Ovary (tissue), 9 donors: ENCODE measurements around the gene SCYL1. TPM values are rescaled to one million over a fixed set of nuclear protein-coding genes. Genes with fewer than 3 reads are reported as not detected.
A peak's percentile ranks its signal among the peaks of the same experiment; 100 is the strongest.

Source experiments
- DNase-seq, 5 donors: peaks; one replicate each; pipeline ENCODE4 v3.0.0-alpha.2; 2019 to 2020
- H3K27ac ChIP-seq, 2 donors: fragments of 200-600 bp; one replicate each; pipeline versions ENCODE4 v1.5.1 to v1.8.0; 2019 to 2022
- H3K27me3 ChIP-seq: fragments of 200-600 bp; one replicate; pipeline ENCODE4 v1.8.0; 2022
- H3K36me3 ChIP-seq: fragments of 200-600 bp; sonication (generic); one replicate; pipeline ENCODE4 v1.5.1; 2019
- H3K4me1 ChIP-seq: one replicate; pipeline ENCODE4 v1.8.1; 2013; ENCODE audit warnings: mild to moderate bottlenecking, moderate library complexity; ENCODE audit not compliant: insufficient read depth
- H3K4me3 ChIP-seq: fragments of 200-600 bp; sonication (generic); one replicate; pipeline ENCODE4 v1.5.1; 2017
- H3K9me3 ChIP-seq, 2 donors: fragments of 200-600 bp in 1 of 2; sonication (generic) in 1 of 2; one replicate each; pipeline versions ENCODE4 v1.5.1 to v1.8.1; 2013 to 2019; ENCODE audit warnings: mild to moderate bottlenecking in 1 of 2, moderate library complexity in 1 of 2
- CTCF ChIP-seq, 3 donors: fragments of 450-650 bp in 2 of 3; fragments of 200-600 bp in 1 of 3; IDR thresholded peaks; one replicate each; pipeline versions ENCODE4 v1.5.1 to v1.8.0; 2016 to 2022; ENCODE audit warnings: antibody characterized with exemption in 3 of 3, mild to moderate bottlenecking in 1 of 3
- EP300 ChIP-seq: sonication (generic); formaldehyde crosslinking; IDR thresholded peaks from one replicate; pipeline ENCODE4 v1.6.1; 2017; ENCODE audit warnings: antibody characterized with exemption
- POLR2A ChIP-seq: fragments of 450-650 bp; IDR thresholded peaks from one replicate; pipeline ENCODE4 v1.6.1; 2017; ENCODE audit warnings: antibody characterized with exemption, mild to moderate bottlenecking, moderate library complexity
- WGBS, 3 donors: extraction: QIAGEN DNeasy Blood & Tissue Kit in 1 of 3; methylation state at CpG; one replicate each; pipeline versions ENCODE4 v1.1.5 to v1.1.7; 2013 to 2017; 5-methylcytosine and 5-hydroxymethylcytosine counted together
- intact Hi-C, 4 donors: fragments of 100-400 bp; cut with DNase I; formaldehyde crosslinking; loops; one replicate each; pipeline versions ENCODE4 v1.11.0 to v1.15.1; 2022 to 2023
- polyA plus RNA-seq, 2 donors: library from polyadenylated mRNA; stranded (reverse); fragments of 200-250 nt in 1 of 2; fragments of 350-450 nt in 1 of 2; fragmentation: Illumina TruSeq in 1 of 2; extraction: RNeasy Lipid Tissue Mini Kit (QIAGEN cat#74804) in 1 of 2; gene quantifications; one replicate each; pipeline ENCODE4 v1.2.3, GENCODE V29; 2013 to 2014
- total RNA-seq, 7 donors: library from RNA; depleted of rRNA in 2 of 7; stranded (reverse); fragments of >200 nt in 2 of 7; fragmentation: NEBNext Ultra II Directional in 3 of 7; extraction: Animal tissue kit (Norgen Biotek cat#: 25700) in 3 of 7; gene quantifications; one replicate each; pipeline versions ENCODE4 v1.1.0 to v1.2.4, GENCODE V29; 2016 to 2023
- donor health status: DM: no; HTN: no; CAD: no; lungs with moderate emphysema.
- donor health status: DM: no; HTN: no; CAD: no.
- donor health status: Bipolar disorder and iron deficiency.
- donor health status: DM: yes; HTN: yes; CAD: no.
- donor health status: DM: no; HTN: no; CAD: no.
- donor health status: DM: yes; HTN: yes; CAD: no.

SCYL1 gene
- total and polyA plus RNA-seq, 9 donors: 11.7 to 118 (median 86.6) TPM

- Histone ChIP-seq H3K36me3 (no peaks in the 10 kb centered on the region), H3K27ac (peak overlapping the region; percentile 91 to 94), H3K4me1 (peaks cover 16% of the 10 kb centered on the region), H3K27me3 (no peaks in the 10 kb centered on the region), H3K4me3 (peak overlapping the region; percentile 82), H3K9me3 (no peaks in the 10 kb centered on the region)
- intact Hi-C loops: loop anchor here (2.0 to 5.0 kb wide), 2 partner anchors 75 kb away; partner anchors contain the start of gene NEAT1 (in 4 of the 4)
- DNase-seq: peak; percentile 99 to 100 (median 99)
- peak in 1 of 3 donors; percentile 23 for TF ChIP-seq CTCF (IDR thresholded peaks at IDR 0.05)
- no peak for TF ChIP-seq POLR2A
- peak; percentile 98 for TF ChIP-seq EP300
- WGBS, 3 donors: 0 to 2% (median 1%) methylated on average over 48 to 61 of the region's 61 CpGs
These were observed 27.5 kb upstream of the SCYL1 start for GRCh38 chr11:65497141-65498041.

- DNase-seq: peak; percentile 49 to 71 (median 61)
- Histone ChIP-seq H3K27ac (peak overlapping the region; percentile 91 to 94), H3K4me1 (peaks cover 12% of the 10 kb centered on the region), H3K36me3 (no peaks in the 10 kb centered on the region), H3K9me3 (no peaks in the 10 kb centered on the region), H3K4me3 (peak overlapping the region; percentile 82), H3K27me3 (no peaks in the 10 kb centered on the region)
- 2 to 3% (median 2%) methylated on average over 24 of the region's 24 CpGs for WGBS, 3 donors
- intact Hi-C loops: loop anchor here in 3 of 4 donors (2.0 to 5.0 kb wide), 2 partner anchors 75 to 76 kb away; partner anchors contain the start of gene NEAT1 (in 3 of the 3)
- TF ChIP-seq CTCF (IDR thresholded peaks at IDR 0.05): no peak
- no peak for TF ChIP-seq POLR2A
- no peak for TF ChIP-seq EP300
These were observed 26.7 kb upstream of the SCYL1 start for GRCh38 chr11:65498042-65498726.

DNA sequence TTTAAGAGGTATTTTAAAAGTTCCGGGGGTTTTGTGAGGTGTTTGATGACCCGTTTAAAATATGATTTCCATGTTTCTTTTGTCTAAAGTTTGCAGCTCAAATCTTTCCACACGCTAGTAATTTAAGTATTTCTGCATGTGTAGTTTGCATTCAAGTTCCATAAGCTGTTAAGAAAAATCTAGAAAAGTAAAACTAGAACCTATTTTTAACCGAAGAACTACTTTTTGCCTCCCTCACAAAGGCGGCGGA is 26.2 kb upstream of the SCYL1 start:
- 1 to 2% (median 1%) methylated on average over 6 of the region's 6 CpGs for WGBS, 3 donors
- Histone ChIP-seq H3K4me3 (peak overlapping the region; percentile 82), H3K9me3 (no peaks in the 10 kb centered on the region), H3K27ac (peak overlapping the region; percentile 91 to 94), H3K4me1 (peaks cover 9% of the 10 kb centered on the region), H3K27me3 (no peaks in the 10 kb centered on the region), H3K36me3 (no peaks in the 10 kb centered on the region)
- TF ChIP-seq CTCF (IDR thresholded peaks at IDR 0.05): no peak
- intact Hi-C loops: loop anchor here in 3 of 4 donors (2.0 to 5.0 kb wide), 2 partner anchors 76 kb away; partner anchors contain the start of gene NEAT1 (in 3 of the 3)
- DNase-seq: no peak

GRCh38 chr11:65498977-65499712 is 25.7 kb upstream of the SCYL1 start, which contains the start of gene MALAT1:
Gene MALAT1 (plus strand): TSS chr11:65499045.
- no peak for TF ChIP-seq POLR2A
- TF ChIP-seq CTCF (IDR thresholded peaks at IDR 0.05): peak in 1 of 3 donors; percentile 11
- TF ChIP-seq EP300: peak; percentile 89
- Histone ChIP-seq H3K27me3 (no peaks in the 10 kb centered on the region), H3K4me1 (peaks cover 5% of the 10 kb centered on the region), H3K36me3 (no peaks in the 10 kb centered on the region), H3K4me3 (peak within 1 kb of the TSS; percentile 82), H3K9me3 (no peaks in the 10 kb centered on the region), H3K27ac (peak within 1 kb of the TSS; percentile 91 to 94)
- 0% methylated on average over 24 of the region's 24 CpGs for WGBS, 3 donors
- DNase-seq: peak; percentile 93 to 96 (median 96)
- intact Hi-C loops: loop anchor here in 3 of 4 donors (2.0 to 5.0 kb wide), 2 partner anchors 76 to 77 kb away; partner anchors contain the start of gene NEAT1 (in 3 of the 3)
